Ishikawa (cell line): ENCODE results near the gene GLIS1.

Experiments
- CEBPB ChIP-seq: IDR thresholded peaks from 2 replicates; pipeline ENCODE4 v1.6.1; 2012
- CREB1 ChIP-seq: IDR thresholded peaks from 2 replicates; pipeline ENCODE4 v1.6.1; 2012; ENCODE audit warnings: low read depth
- EGR1 ChIP-seq: IDR thresholded peaks from 2 replicates; pipeline ENCODE4 v1.6.1; 2012
- EP300 ChIP-seq: IDR thresholded peaks from 2 replicates; pipeline ENCODE4 v1.6.1; 2012; ENCODE audit warnings: borderline replicate concordance
- FOXM1 ChIP-seq: IDR thresholded peaks from 2 replicates; pipeline ENCODE4 v1.6.1; 2012; ENCODE audit warnings: low read depth, borderline replicate concordance
- MAX ChIP-seq: IDR thresholded peaks from 2 replicates; pipeline ENCODE4 v1.6.1; 2012
- NFIC ChIP-seq: IDR thresholded peaks from 2 replicates; pipeline ENCODE4 v1.6.1; 2012
- RAD21 ChIP-seq: IDR thresholded peaks from 2 replicates; pipeline ENCODE4 v1.6.1; 2012; ENCODE audit warnings: low read depth
- REST ChIP-seq: IDR thresholded peaks from 2 replicates; pipeline ENCODE4 v1.6.1; 2012; ENCODE audit warnings: low read depth, mild to moderate bottlenecking
- TAF1 ChIP-seq: IDR thresholded peaks from 2 replicates; pipeline ENCODE4 v1.6.1; 2012; ENCODE audit warnings: low read depth, mild to moderate bottlenecking
- TCF12 ChIP-seq: IDR thresholded peaks from 2 replicates; pipeline ENCODE4 v1.6.1; 2012; ENCODE audit warnings: low read depth
- TEAD4 ChIP-seq: IDR thresholded peaks from 2 replicates; pipeline ENCODE4 v1.6.1; 2012
- USF1 ChIP-seq: IDR thresholded peaks from 2 replicates; pipeline ENCODE4 v1.6.1; 2012
- YY1 ChIP-seq: IDR thresholded peaks from 2 replicates; pipeline ENCODE4 v1.6.1; 2012; ENCODE audit warnings: low read depth
- ZBTB7A ChIP-seq: IDR thresholded peaks from 2 replicates; pipeline ENCODE4 v1.6.1; 2012; ENCODE audit warnings: low read depth

GLIS1 gene

GRCh38 chr1:53638360-53639035 lies 100.5 kb downstream of the GLIS1 start:
- TF ChIP-seq EP300: no peak
- TF ChIP-seq TCF12: no peak
- TF ChIP-seq TAF1: no peak
- no peak for TF ChIP-seq EGR1
- no peak for TF ChIP-seq NFIC
- no peak for TF ChIP-seq YY1
- TF ChIP-seq FOXM1: no peak
- no peak for TF ChIP-seq USF1
- no peak for TF ChIP-seq CEBPB
- TF ChIP-seq REST: no peak
- no peak for TF ChIP-seq ZBTB7A
- TF ChIP-seq CREB1: no peak
- no peak for TF ChIP-seq TEAD4
- no peak for TF ChIP-seq RAD21
- no peak for TF ChIP-seq MAX

GRCh38 chr1:53637511-53638359 lies 101.2 kb downstream of the GLIS1 start:
- TF ChIP-seq REST: no peak
- TF ChIP-seq TAF1: no peak
- TF ChIP-seq USF1: no peak
- TF ChIP-seq RAD21: no peak
- no peak for TF ChIP-seq EP300
- no peak for TF ChIP-seq CREB1
- TF ChIP-seq MAX: no peak
- TF ChIP-seq TEAD4: no peak
- no peak for TF ChIP-seq YY1
- no peak for TF ChIP-seq ZBTB7A
- no peak for TF ChIP-seq NFIC

- TF ChIP-seq YY1 (no peak), RAD21 (peak; percentile 42), TAF1 (no peak)
These were observed 102.3 kb downstream of the GLIS1 start for GRCh38 chr1:53636621-53637171.

GRCh38 chr1:53634571-53634979 lies 104.4 kb downstream of the GLIS1 start:
- TF ChIP-seq FOXM1 (no peak), TAF1 (no peak), TCF12 (no peak), MAX (no peak), RAD21 (no peak), NFIC (no peak), TEAD4 (no peak), ZBTB7A (no peak), EP300 (no peak), REST (no peak), EGR1 (no peak), USF1 (no peak)
